Activated CD8-positive, alpha-beta T cell treated with anti-CD3 and anti-CD28 coated beads for 36 hours (primary cell): ENCODE results near the gene DNAJB4. TPM values are rescaled to one million over a fixed set of nuclear protein-coding genes. Genes with fewer than 3 reads are reported as not detected.
"Not testable (repeated sequence)": the region's sequence is repeated elsewhere in the genome, so short reads cannot be mapped to it uniquely, and the experiment has no call there.

Experiments
- ATAC-seq: fragments of 200-7000 bp; cut with Tn5 transposase; one replicate; pipeline ENCODE4 v1.10.0; 2021; ENCODE audit warnings: mild to moderate bottlenecking, moderate library complexity
- CTCF ChIA-PET: fragments of 350-600 bp; sonication (Branson Sonifier 250); formaldehyde crosslinking; loops from one replicate; lab custom pipeline; 2021; ENCODE audit warnings: antibody characterized with exemption; lab: Charles Lee
- POLR2A ChIA-PET: fragments of 350-600 bp; sonication (Branson Sonifier 250); formaldehyde crosslinking; loops from one replicate; lab custom pipeline; 2021; ENCODE audit warnings: antibody characterized with exemption; lab: Charles Lee
- DNase-seq: peaks from one replicate; pipeline ENCODE4 v3.0.0-alpha.2; 2020
- H3K27ac Mint-ChIP-seq: one replicate; pipeline ENCODE4 v1.8.0; 2021; ENCODE audit warnings: mild to moderate bottlenecking, mixed read lengths
- H3K27me3 Mint-ChIP-seq: one replicate; pipeline ENCODE4 v1.8.0; 2021; ENCODE audit warnings: mixed read lengths
- H3K36me3 Mint-ChIP-seq: one replicate; pipeline ENCODE4 v1.8.0; 2021; ENCODE audit warnings: low read depth, mixed read lengths
- H3K4me1 Mint-ChIP-seq: one replicate; pipeline ENCODE4 v1.8.0; 2021; ENCODE audit warnings: low read depth, mixed read lengths
- H3K4me3 Mint-ChIP-seq: one replicate; pipeline ENCODE4 v1.8.0; 2021; ENCODE audit warnings: mild to moderate bottlenecking, moderate library complexity, mixed read lengths
- H3K9me3 Mint-ChIP-seq: one replicate; pipeline ENCODE4 v1.8.0; 2021; ENCODE audit warnings: mixed read lengths
- intact Hi-C: fragments of 100-400 bp; cut with micrococcal nuclease; formaldehyde crosslinking; loops from one replicate; pipeline ENCODE4 v1.10.0; 2022
- total RNA-seq, 2 experiments: library from RNA; stranded (reverse); gene quantifications; one replicate each; pipeline ENCODE4 v1.2.3, GENCODE V29; 2021
- TF ChIP-seq, protein P1 (sequence below): fragments of 200-600 bp; IDR thresholded peaks from one replicate; pipeline ENCODE4 v1.8.0; 2022; ENCODE audit warnings: antibody characterized with exemption, mild to moderate bottlenecking

The DNAJB4 gene
- total RNA-seq, 2 experiments from 2014 or later = 9.7 to 12.0 TPM

DNA sequence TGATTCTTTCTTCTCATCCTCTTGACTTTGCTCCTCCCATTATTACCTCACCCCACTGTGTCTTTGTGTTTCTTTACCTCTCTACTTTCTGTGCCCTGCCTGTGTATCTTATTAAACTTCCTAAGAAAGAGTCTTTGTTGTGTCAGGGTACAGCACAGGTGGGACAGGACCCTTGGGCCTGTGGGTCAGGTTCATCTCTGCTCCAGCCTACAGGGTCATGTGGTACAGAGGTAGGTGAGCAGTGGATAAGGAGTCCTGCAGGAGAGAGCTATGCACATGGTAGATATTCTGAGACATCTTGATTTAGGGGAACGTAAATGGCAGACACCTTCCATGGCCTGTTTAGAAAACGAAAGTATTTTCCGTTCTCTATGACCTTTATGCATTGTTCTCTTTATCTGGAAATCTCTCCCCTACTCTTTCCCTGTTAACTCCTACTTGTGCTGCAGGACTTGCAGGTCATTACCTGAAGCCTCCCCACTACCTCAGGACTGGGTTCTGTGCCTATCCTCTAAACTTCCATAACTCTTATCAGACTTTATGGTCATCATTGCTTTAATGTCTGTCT, 50.9 kb downstream of the DNAJB4 start:
- H3K4me3 Mint-ChIP-seq = no peak overlapping the region
- H3K9me3 Mint-ChIP-seq = no peaks in the 10 kb centered on the region
- ChIA-PET CTCF (no interaction called here), POLR2A (interaction anchor here (0.6 to 1.7 kb wide), 3 partner anchors 51 to 77 kb away, joined by 4 to 6 read pairs (median 5); partner anchors contain the start of genes DNAJB4 and FUBP1)
- no peaks in the 10 kb centered on the region for H3K36me3 Mint-ChIP-seq
- no peak for ATAC-seq
- no peak for DNase-seq
- peaks cover 7% of the 10 kb centered on the region for H3K4me1 Mint-ChIP-seq
- H3K27me3 Mint-ChIP-seq = peaks cover 6% of the 10 kb centered on the region
- intact Hi-C loops = no loop called here
- H3K27ac Mint-ChIP-seq = no peak overlapping the region
- TF ChIP-seq, protein P1, sequence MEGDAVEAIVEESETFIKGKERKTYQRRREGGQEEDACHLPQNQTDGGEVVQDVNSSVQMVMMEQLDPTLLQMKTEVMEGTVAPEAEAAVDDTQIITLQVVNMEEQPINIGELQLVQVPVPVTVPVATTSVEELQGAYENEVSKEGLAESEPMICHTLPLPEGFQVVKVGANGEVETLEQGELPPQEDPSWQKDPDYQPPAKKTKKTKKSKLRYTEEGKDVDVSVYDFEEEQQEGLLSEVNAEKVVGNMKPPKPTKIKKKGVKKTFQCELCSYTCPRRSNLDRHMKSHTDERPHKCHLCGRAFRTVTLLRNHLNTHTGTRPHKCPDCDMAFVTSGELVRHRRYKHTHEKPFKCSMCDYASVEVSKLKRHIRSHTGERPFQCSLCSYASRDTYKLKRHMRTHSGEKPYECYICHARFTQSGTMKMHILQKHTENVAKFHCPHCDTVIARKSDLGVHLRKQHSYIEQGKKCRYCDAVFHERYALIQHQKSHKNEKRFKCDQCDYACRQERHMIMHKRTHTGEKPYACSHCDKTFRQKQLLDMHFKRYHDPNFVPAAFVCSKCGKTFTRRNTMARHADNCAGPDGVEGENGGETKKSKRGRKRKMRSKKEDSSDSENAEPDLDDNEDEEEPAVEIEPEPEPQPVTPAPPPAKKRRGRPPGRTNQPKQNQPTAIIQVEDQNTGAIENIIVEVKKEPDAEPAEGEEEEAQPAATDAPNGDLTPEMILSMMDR = no peak

DNA sequence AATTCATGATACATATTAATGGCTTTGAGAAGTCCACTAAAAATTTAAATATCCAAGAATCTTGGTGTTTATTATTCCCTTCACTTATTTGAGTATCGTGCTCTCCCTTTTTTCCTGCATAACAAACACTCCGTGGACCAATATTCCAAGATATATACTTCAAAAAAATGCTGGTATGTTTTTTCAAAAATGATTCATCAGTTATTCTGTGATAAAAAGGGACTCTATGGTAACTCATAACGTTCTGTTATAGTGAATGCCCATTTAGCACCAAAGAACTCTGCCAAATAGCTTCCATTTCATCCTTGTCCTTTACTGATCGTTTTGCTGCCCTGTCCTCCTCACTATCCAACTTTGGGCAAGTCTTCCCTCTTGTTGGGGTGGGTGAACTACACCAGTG, 53.9 kb downstream of the DNAJB4 start:
- CTCF ChIA-PET = interaction anchor here (1.0 kb wide), 1 partner anchor 9 kb away, joined by 3 read pairs; no protein-coding TSS in a partner anchor
- POLR2A ChIA-PET = interaction anchor here (1.1 to 1.2 kb wide), 2 partner anchors 11 to 55 kb away, joined by 3 read pairs; partner anchors contain the start of gene DNAJB4

DNA sequence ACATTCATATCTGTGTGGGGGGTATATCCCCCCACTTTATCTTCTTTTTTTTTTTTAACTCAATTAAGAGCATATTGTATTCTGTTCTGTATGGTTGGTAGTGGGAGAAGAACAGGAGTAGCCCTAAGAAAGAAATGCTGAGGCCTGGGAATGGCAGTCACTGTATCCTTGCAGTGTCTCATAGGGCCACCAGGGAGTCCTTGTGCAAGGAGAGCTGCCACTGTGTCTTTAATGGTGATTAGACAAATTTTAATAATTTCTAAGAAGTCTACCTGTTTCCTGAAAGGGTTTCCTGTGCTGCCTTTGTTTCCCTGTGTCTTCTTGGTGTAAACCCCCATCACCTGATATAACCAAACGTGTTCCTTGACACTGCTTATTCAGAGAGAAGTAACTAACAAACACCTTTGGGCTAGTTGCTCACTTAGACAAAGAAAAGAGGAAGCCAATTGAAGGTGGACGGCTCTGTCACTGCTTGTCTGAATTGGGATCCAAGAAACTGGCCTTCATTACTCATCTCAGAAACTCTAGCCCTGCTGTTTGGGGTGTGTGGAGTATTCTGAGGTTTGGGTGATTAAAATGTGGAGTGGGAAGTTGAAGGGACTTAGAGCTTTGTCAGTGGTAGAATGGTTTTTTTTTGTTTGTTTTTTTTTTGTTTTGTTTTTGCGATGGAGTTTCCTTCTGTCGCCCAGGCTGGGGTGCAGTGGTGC, 56.3 kb downstream of the DNAJB4 start:
- intact Hi-C loops = no loop called here
- H3K4me1 Mint-ChIP-seq = no peaks in the 10 kb centered on the region
- TF ChIP-seq, protein P1 = no peak
- ATAC-seq (no peak), DNase-seq (no peak)
- H3K4me3 Mint-ChIP-seq = no peak overlapping the region
- no peaks in the 10 kb centered on the region for H3K9me3 Mint-ChIP-seq
- H3K36me3 Mint-ChIP-seq = no peaks in the 10 kb centered on the region
- POLR2A ChIA-PET = no interaction called here
- CTCF ChIA-PET = no interaction called here
- H3K27me3 Mint-ChIP-seq = peaks cover 4% of the 10 kb centered on the region
- no peak overlapping the region for H3K27ac Mint-ChIP-seq

More for the DNA sequence above, 53.9 kb downstream of the DNAJB4 start:
- Mint-ChIP-seq H3K4me1 (peaks cover 7% of the 10 kb centered on the region), H3K36me3 (no peaks in the 10 kb centered on the region), H3K4me3 (no peak overlapping the region), H3K9me3 (no peaks in the 10 kb centered on the region), H3K27ac (no peak overlapping the region), H3K27me3 (peaks cover 6% of the 10 kb centered on the region)
- ATAC-seq (no peak), DNase-seq (no peak)
- TF ChIP-seq, protein P1 = no peak
- intact Hi-C loops = no loop called here

DNA sequence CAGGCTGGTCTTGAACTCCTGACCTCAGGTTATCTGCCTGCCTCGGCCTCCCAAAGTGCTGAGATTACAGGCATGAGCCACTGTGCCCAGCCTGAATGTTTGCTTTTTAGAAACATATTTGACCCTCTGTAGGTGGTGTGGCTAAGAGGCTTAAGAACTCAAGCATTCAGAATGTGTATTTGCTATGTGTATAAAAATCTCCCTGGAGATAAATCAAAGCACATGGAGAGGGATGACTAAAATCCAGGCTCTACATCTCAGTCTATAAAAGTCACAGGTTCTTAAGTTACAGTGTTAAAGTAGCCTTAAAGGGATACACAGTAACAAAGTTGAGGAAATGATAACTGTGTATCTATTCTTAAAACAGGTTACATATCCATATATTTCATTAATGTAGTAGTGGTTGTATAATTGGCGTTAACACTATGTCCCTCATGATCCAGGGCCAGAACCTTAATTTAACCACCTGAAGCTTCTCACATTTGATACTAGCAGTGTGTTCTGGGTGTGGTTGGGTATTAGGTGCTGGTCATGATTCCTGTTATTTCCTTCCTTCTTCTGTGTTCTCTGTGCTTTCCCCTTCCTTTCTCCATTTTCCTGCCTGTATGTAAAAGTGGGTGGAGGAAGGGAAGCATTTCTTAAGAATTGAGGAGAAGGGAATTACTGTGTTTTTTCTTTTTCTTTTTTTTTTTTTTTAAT, 57.2 kb downstream of the DNAJB4 start:
- Mint-ChIP-seq H3K36me3 (no peaks in the 10 kb centered on the region), H3K4me3 (no peak overlapping the region), H3K27me3 (peaks cover 4% of the 10 kb centered on the region), H3K27ac (no peak overlapping the region), H3K4me1 (no peaks in the 10 kb centered on the region), H3K9me3 (no peaks in the 10 kb centered on the region)
- ChIA-PET CTCF (no interaction called here), POLR2A (no interaction called here)
- intact Hi-C loops = no loop called here
- TF ChIP-seq, protein P1 = no peak
- no peak for DNase-seq
- ATAC-seq = no peak

DNA sequence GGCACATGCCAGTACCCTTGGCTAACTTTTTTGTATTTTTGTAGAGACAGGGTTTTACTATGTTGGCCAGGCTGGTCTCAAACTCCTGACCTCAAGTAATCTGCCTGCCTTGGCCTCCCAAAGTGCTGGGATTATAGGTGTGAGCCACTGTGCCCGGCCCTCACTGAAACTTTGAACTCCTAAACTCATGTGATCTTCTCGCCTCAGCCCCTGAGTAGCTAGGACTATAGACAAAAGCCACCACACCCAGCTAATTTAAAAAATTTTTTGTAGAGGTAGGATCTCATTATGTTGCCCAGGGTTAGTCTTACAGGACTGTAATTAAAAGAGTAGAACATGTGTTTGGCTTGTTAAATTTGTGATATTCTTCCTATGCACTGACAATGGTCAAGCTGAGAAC, 60.1 kb downstream of the DNAJB4 start:
- H3K27me3 Mint-ChIP-seq, DNase-seq, H3K4me1 Mint-ChIP-seq, H3K4me3 Mint-ChIP-seq, CTCF ChIA-PET, POLR2A ChIA-PET, ATAC-seq, H3K9me3 Mint-ChIP-seq, H3K36me3 Mint-ChIP-seq, H3K27ac Mint-ChIP-seq, intact Hi-C loops: not testable (repeated sequence)

Other genes with a start within 250 kb of the DNAJB4 start
- gene USP33, start 245.1 kb upstream of the DNAJB4 start, total RNA-seq = 10 to 100 TPM; 35.8 to 36.2 TPM
- 1 to 10 TPM; 8.5 to 9.7 TPM for gene MIGA1, start 225.3 kb upstream of the DNAJB4 start, total RNA-seq
- 1 to 10 TPM; 2.4 to 2.8 TPM for gene NEXN, start 116.3 kb upstream of the DNAJB4 start, total RNA-seq
- gene FUBP1, start 25.9 kb upstream of the DNAJB4 start, total RNA-seq = 100 to 1,000 TPM; 256 to 257 TPM
- under 1 TPM; 0.18 to 0.41 TPM for gene GIPC2, start 41.0 kb downstream of the DNAJB4 start, total RNA-seq